Mononuclear cell (primary cell): ENCODE data around the gene CST4. TPM values are rescaled to one million over a fixed set of nuclear protein-coding genes. Genes with fewer than 3 reads are reported as not detected.
"Not testable (repeated sequence)": the region's sequence is repeated elsewhere in the genome, so short reads cannot be mapped to it uniquely, and the experiment has no call there.

Source experiments
- H3K27me3 ChIP-seq: 2 replicates; pipeline ENCODE4 v1.6.0; 2011; ENCODE audit warnings: low read length, control low read depth; ENCODE audit not compliant: insufficient read depth
- H3K4me1 ChIP-seq: 2 replicates; pipeline ENCODE4 v1.5.1; 2011; ENCODE audit warnings: mild to moderate bottlenecking, low read length, control low read depth; ENCODE audit not compliant: insufficient read depth
- H3K4me3 ChIP-seq: 2 replicates; pipeline ENCODE4 v1.5.1; 2011; ENCODE audit warnings: mild to moderate bottlenecking, low read length, moderate library complexity
- H3K9me3 ChIP-seq: 2 replicates; pipeline ENCODE4 v1.5.1; 2011; ENCODE audit warnings: low read depth, mild to moderate bottlenecking, control low read depth, low read length
- total RNA-seq: library from RNA; depleted of rRNA; stranded (reverse); fragments of >200 nt; gene quantifications from one replicate; pipeline ENCODE4 v1.2.3, GENCODE V29; 2012

Gene CST4
- total RNA-seq, 1 donor, result not detected

DNA sequence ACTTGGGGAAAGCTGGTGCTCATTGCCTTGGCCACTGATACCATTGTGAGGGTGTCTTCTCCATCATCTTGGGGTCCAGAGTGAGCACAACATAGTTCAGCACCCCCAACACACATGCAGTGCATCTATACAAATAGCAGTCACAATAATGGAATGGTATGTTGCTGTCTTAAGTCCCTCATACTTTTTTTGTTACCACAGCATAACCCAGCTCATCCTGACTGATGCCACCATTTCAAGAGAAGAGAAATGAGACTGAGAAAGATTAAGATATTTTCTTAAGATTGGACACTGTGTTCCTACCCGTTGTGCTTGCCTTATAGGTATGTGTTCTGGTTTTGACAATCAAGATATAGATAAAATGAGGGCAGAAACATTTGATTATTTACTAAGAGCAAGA is 15.6 kb downstream of the CST4 start:
- no peaks in the 10 kb centered on the region for H3K4me1 ChIP-seq
- peaks cover 4% of the 10 kb centered on the region for H3K27me3 ChIP-seq
- H3K4me3 ChIP-seq, result no peak overlapping the region
- H3K9me3 ChIP-seq, result no peaks in the 10 kb centered on the region

DNA sequence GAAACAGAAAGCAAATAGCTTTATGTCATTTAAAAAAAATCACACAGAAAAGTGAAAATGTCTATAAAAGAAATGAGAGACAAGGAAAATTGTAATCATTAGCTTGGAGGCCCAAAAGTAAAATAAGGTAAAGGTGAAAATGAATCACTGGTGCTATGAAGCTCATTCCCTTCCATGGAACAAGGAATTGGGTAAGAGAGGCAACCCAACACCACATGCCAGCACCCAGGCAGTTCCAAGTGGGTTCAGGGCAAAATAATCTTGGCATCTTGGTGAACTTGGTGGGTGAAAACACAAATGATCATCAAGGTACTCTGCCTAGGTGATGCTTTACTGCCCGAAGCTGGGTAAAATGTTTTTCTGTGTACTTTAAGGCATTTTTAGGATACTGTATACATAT is 16.7 kb downstream of the CST4 start:
- Histone ChIP-seq H3K4me3 (no peak overlapping the region), H3K9me3 (no peaks in the 10 kb centered on the region), H3K27me3 (peaks cover 4% of the 10 kb centered on the region), H3K4me1 (no peaks in the 10 kb centered on the region)

GRCh38 chr20:23671479-23671878 is 17.4 kb downstream of the CST4 start:
- Histone ChIP-seq H3K27me3 (no peaks in the 10 kb centered on the region), H3K4me1 (no peaks in the 10 kb centered on the region)

DNA sequence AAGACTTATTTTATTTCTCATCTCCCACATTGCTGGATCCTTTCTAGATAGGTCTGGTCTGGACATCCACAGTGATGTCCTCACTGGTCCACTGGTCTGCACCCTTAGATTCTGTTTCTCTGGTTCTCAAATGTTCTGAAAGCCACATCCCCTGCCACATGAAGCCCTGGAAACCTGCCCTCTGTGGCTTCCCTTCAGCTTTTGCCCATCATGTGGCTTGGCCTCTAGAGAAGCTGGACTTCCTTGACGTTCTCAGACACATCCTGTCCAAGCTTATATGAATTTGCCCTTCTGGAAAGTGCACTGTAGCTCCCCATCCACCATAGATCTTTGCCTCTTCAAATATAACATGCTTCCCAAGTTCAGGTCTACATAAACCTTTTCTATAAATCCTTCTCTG is 18.5 kb downstream of the CST4 start:
- Histone ChIP-seq H3K4me3 (no peak overlapping the region), H3K9me3 (no peaks in the 10 kb centered on the region), H3K27me3 (no peaks in the 10 kb centered on the region), H3K4me1 (no peaks in the 10 kb centered on the region)

More at GRCh38 chr20:23671479-23671878, 17.4 kb downstream of the CST4 start:
- no peaks in the 10 kb centered on the region for H3K9me3 ChIP-seq
- no peak overlapping the region for H3K4me3 ChIP-seq

GRCh38 chr20:23669866-23670265 is 19.0 kb downstream of the CST4 start:
- Histone ChIP-seq H3K4me1 (no peaks in the 10 kb centered on the region), H3K27me3 (no peaks in the 10 kb centered on the region), H3K9me3 (no peaks in the 10 kb centered on the region), H3K4me3 (no peak overlapping the region)

- Histone ChIP-seq H3K4me3 (no peak overlapping the region), H3K9me3 (no peaks in the 10 kb centered on the region), H3K4me1 (no peaks in the 10 kb centered on the region), H3K27me3 (no peaks in the 10 kb centered on the region)
These were observed 19.5 kb downstream of the CST4 start for GRCh38 chr20:23669327-23669726.

- Histone ChIP-seq H3K4me1 (no peaks in the 10 kb centered on the region), H3K4me3 (no peak overlapping the region), H3K27me3 (no peaks in the 10 kb centered on the region), H3K9me3 (no peaks in the 10 kb centered on the region)
These were observed 20.3 kb downstream of the CST4 start for GRCh38 chr20:23668477-23668951.

- H3K27me3 ChIP-seq, result no peaks in the 10 kb centered on the region
- H3K9me3 ChIP-seq, result no peaks in the 10 kb centered on the region
These were observed 21.2 kb downstream of the CST4 start for GRCh38 chr20:23667666-23668065.

GRCh38 chr20:23666698-23667097 is 22.1 kb downstream of the CST4 start:
- no peaks in the 10 kb centered on the region for H3K27me3 ChIP-seq
- no peaks in the 10 kb centered on the region for H3K9me3 ChIP-seq
- H3K4me3 ChIP-seq, result no peak overlapping the region
- no peaks in the 10 kb centered on the region for H3K4me1 ChIP-seq

More at GRCh38 chr20:23667666-23668065, 21.2 kb downstream of the CST4 start:
- Histone ChIP-seq H3K4me1 (no peaks in the 10 kb centered on the region), H3K4me3 (no peak overlapping the region)

DNA sequence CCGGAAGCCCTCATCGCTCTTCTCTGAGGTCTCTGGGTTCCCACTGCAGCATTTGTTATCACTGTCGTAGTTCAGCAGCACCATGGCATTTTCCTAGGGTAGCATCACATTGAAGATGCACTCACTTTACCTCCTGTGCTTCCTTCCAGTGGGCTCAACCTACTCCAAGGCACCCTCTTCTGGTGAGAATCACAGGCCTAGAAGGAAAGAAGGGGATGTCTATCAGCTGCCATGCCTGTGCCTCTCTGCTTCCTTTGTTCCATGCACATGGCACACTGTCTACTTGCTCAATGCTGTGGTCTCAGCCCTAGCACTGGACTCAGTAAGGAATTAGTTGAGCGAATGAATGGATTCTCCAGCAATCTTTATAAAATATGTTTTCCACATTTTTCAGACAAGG is 22.6 kb downstream of the CST4 start:
- Histone ChIP-seq H3K9me3 (no peaks in the 10 kb centered on the region), H3K27me3 (no peaks in the 10 kb centered on the region), H3K4me1 (no peaks in the 10 kb centered on the region), H3K4me3 (no peak overlapping the region)

DNA sequence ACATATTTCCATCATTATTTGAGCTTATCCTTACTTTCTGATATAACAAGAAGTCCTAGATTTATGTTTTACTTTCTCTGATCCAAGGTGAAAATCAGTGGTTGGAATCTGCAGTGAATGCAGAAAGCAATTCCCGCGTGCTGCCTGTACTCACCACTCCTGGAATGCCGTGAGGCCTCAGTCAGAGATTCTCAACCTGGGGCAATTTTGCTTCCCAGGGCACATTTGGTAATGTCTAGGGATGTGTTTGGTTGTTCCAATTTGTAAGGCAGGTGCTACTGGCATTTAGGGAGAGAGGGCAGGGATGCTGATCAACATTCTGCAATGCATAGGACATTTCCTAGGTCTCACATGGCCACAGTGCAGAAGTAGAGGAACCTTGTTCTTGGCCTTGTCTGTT is 23.9 kb downstream of the CST4 start:
- Histone ChIP-seq H3K9me3 (no peaks in the 10 kb centered on the region), H3K4me3 (no peak overlapping the region), H3K27me3 (no peaks in the 10 kb centered on the region), H3K4me1 (no peaks in the 10 kb centered on the region)

DNA sequence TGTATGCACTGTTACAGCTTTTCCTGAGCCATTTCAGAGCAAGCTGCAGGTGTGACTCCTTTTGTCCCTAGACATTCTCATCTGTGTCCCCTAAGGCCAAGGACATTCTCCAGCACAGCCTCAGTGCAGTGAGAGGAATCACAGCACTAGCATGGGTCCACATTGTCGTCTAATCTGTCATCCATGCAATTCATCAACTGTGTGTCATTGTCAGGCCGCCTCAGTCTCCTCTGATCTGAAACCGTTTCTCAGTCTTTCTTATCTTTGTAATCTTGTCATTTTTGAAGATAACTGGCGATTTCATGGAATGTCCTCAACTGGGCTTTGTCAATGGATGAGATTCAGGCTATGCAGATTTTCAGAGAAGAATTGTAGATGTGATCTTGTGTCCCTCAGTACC is 24.8 kb downstream of the CST4 start:
- not testable (repeated sequence) for H3K27me3 ChIP-seq, H3K4me3 ChIP-seq, H3K4me1 ChIP-seq, H3K9me3 ChIP-seq

GRCh38 chr20:23663180-23663579 is 25.7 kb downstream of the CST4 start:
- Histone ChIP-seq H3K9me3 (no peaks in the 10 kb centered on the region), H3K4me3 (no peak overlapping the region), H3K27me3 (no peaks in the 10 kb centered on the region), H3K4me1 (no peaks in the 10 kb centered on the region)

DNA sequence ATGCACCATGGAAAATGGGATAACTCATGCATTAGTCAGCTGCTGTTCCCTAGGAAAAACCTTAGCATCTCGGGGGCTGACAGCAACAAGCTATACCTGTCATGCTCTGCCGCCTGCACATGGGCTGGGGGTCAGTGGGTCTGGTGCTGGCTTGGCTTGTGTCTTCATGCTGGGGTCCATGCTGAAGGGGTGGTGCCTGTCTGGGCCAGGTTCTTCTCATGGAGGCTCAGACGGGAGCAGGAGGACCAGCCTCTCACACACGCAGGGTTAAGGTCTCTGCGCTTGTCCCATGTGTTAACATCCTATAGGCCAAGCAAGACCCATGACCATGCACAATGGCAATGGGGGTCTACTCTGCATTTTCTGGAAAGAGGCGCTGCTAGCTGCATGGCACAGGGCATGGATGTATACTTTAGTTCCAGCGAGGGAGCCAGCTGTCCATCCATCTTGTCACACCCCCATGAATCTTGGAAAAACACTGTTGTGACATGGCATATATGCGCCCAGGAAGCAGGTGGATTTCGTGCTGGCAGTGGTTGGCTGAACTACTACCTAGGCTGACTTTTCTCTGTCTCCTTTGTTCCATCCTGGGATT is 26.5 kb downstream of the CST4 start:
- no peaks in the 10 kb centered on the region for H3K9me3 ChIP-seq
- H3K27me3 ChIP-seq, result no peaks in the 10 kb centered on the region
- H3K4me3 ChIP-seq, result no peak overlapping the region
- no peaks in the 10 kb centered on the region for H3K4me1 ChIP-seq

DNA sequence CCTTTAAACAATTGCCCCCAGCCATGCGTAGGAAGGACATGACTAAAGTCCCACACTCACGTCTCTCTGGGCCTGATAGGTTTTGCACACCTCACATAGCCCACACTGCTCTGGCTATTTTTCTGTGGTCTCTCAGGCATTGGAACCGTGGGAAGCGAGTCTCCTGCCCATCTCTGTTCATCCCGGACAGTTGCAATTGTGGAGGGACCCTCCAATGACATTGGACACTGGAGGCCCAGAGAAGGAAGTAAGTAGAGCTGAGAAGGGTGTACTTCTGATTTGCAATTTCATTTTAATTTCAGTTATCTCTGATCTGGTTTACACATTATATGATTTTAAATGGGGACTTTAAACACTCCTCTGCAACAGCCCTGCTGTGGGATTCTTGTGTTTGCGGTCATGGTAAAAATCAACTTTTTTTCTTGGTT is 27.8 kb downstream of the CST4 start:
- Histone ChIP-seq H3K9me3 (no peaks in the 10 kb centered on the region), H3K27me3 (no peaks in the 10 kb centered on the region), H3K4me1 (peaks cover 12% of the 10 kb centered on the region), H3K4me3 (no peak overlapping the region)

DNA sequence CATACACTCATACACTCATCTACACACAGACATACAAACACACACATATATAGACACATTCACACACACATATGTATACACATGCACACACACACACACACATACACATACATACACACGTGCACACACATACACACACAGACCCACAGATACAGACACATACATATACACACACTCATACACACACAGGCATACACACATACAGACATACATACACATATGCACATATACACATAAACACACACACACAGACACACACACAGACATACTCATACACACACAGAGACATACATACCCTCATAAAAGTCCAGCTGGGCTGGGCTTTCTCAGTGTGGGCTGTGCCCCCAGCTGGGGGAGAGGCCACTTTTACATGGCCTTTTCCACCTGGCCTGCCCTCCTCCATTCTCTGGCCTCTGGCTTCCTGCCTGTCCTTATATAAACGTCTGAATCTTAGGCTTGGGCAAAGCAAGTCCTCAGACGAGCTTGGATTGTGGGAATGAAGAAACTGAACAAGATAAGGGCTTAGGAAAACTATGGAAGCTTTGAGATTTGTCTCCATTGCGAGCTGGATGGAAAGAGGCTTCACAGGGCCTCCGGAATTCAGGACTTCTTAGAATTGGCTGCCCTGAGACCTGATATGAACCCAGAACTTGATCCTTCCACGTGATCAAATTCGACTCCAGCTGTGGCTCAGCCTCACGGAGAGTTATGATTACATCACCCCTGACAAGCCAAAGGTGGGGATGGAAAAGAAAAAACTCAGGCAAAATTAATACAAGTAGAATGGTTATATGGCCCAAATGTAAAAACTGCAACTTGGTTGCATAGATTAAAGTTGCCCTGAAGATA is 28.6 kb downstream of the CST4 start:
- Histone ChIP-seq H3K4me1 (peaks cover 21% of the 10 kb centered on the region), H3K9me3 (no peaks in the 10 kb centered on the region), H3K27me3 (no peaks in the 10 kb centered on the region), H3K4me3 (no peak overlapping the region)
